Hepatocyte (in vitro differentiated cells): ENCODE measurements around the gene UBR3. TPM values are rescaled to one million over a fixed set of nuclear protein-coding genes. Genes with fewer than 3 reads are reported as not detected.
A peak's percentile ranks its signal among the peaks of the same experiment; 100 is the strongest.

Experiments
- DNase-seq: peaks from one replicate; pipeline ENCODE4 v3.0.0-alpha.2; 2016; ENCODE audit warnings: low spot score
- H2AFZ ChIP-seq: fragments of 200-600 bp; sonication (generic); 2 replicates; pipeline ENCODE4 v1.6.0; 2016; ENCODE audit warnings: antibody characterized with exemption, mild to moderate bottlenecking
- H3K27ac ChIP-seq: fragments of 200-600 bp; sonication (generic); 2 replicates; pipeline ENCODE4 v1.5.1; 2016; ENCODE audit warnings: mild to moderate bottlenecking
- H3K27me3 ChIP-seq: fragments of 200-600 bp; sonication (generic); 2 replicates; pipeline ENCODE4 v1.6.1; 2016
- H3K36me3 ChIP-seq: fragments of 200-600 bp; sonication (generic); replicated peaks from 2 replicates; pipeline ENCODE4 v1.5.1; 2016; ENCODE audit warnings: low read depth; ENCODE audit not compliant: insufficient read depth
- H3K4me1 ChIP-seq: fragments of 200-600 bp; sonication (generic); 2 replicates; pipeline ENCODE4 v1.5.1; 2016; ENCODE audit warnings: mild to moderate bottlenecking, moderate library complexity; ENCODE audit not compliant: insufficient read depth
- H3K4me2 ChIP-seq: fragments of 200-600 bp; sonication (generic); 2 replicates; pipeline ENCODE4 v1.6.0; 2016
- H3K4me3 ChIP-seq: fragments of 200-600 bp; sonication (generic); 2 replicates; pipeline ENCODE4 v1.5.1; 2016; ENCODE audit warnings: mild to moderate bottlenecking
- H3K79me2 ChIP-seq: fragments of 200-600 bp; sonication (generic); 2 replicates; pipeline ENCODE4 v1.6.0; 2017; ENCODE audit warnings: mild to moderate bottlenecking
- H3K9me2 ChIP-seq: fragments of 200-600 bp; sonication (generic); replicated peaks from 2 replicates; pipeline ENCODE4 v1.6.0; 2017; ENCODE audit warnings: mild to moderate bottlenecking; ENCODE audit not compliant: insufficient read depth
- H3K9me3 ChIP-seq: fragments of 200-600 bp; sonication (generic); 2 replicates; pipeline ENCODE4 v1.5.1; 2016; ENCODE audit warnings: low read depth, mild to moderate bottlenecking
- H4K20me1 ChIP-seq: fragments of 200-600 bp; sonication (generic); 2 replicates; pipeline ENCODE4 v1.6.0; 2016; ENCODE audit warnings: mild to moderate bottlenecking; ENCODE audit not compliant: insufficient read depth, poor library complexity, severe bottlenecking
- EZH2 ChIP-seq: fragments of 200-600 bp; sonication (generic); IDR thresholded peaks from 2 replicates; pipeline ENCODE4 v1.6.1; 2016; ENCODE audit warnings: antibody characterized with exemption, mild to moderate bottlenecking, borderline replicate concordance
- EZH2phosphoT487 ChIP-seq: fragments of 200-600 bp; sonication (generic); IDR thresholded peaks from one replicate; pipeline ENCODE4 v1.6.1; 2018; ENCODE audit warnings: antibody characterized with exemption, mild to moderate bottlenecking, low read depth, moderate library complexity; ENCODE audit not compliant: unreplicated experiment, severe bottlenecking
- WGBS: methylation state at CpG from one replicate; pipeline ENCODE4 v1.1.6; 2016; ENCODE audit warnings: low lambda C conversion rate; ENCODE audit errors: missing lambda C conversion rate; 5-methylcytosine and 5-hydroxymethylcytosine counted together
- polyA plus RNA-seq: library from polyadenylated mRNA; unstranded; fragments of >200 nt; fragmentation: Nextera tagmentation; extraction: Ambion mirVana; gene quantifications from 2 replicates; pipeline ENCODE4 v1.2.1, GENCODE V29; 2016
- total RNA-seq: library from RNA; depleted of rRNA; stranded (reverse); fragments of >200 nt; gene quantifications from 2 replicates; pipeline ENCODE4 v1.2.3, GENCODE V29; 2014
- TF ChIP-seq, protein P1 (sequence below): fragments of 200-600 bp; sonication (generic); IDR thresholded peaks from 2 replicates; pipeline ENCODE4 v1.5.1; 2016; ENCODE audit warnings: antibody characterized with exemption, mild to moderate bottlenecking; ENCODE audit not compliant: poor library complexity

UBR3 gene
- total and polyA plus RNA-seq, 2 experiments from 2014 or later: 10.1 to 40.4 TPM

DNA sequence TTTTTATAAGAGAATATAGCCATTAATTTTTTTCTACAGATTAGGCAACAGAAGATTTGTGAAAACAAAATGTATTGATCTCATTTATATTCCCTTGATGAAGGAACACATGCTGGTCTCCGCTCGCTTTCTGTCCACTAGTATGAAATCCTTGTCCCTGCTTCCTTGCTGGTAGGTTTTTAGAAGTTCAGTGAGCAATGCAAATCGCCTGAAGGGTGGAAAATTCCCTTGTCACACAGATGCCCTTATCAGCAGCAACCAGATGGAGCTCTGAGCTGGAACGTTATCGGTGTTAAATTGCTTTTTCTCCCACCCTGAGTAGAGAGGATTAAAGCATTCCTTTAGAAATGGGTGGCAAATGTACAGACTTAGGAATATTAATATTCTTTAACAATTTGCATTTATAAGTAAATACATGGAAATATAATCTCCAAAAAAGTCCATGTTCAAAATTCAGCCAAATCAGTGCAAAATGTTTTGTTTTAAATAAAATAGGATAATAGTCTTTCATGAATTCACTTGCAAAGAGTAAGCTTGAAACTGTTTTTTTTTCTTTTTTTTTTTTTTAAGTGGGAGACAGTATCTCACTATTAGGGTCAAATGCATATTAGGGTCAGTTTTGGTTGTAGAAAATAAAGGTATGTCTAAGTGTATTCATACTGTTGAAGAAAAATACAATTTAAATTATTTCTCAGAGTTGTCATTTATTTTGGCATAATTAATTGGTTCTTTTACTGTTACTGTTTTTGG lies 186.7 kb downstream of the UBR3 start:
- Histone ChIP-seq H3K79me2 (no peaks in the 10 kb centered on the region), H2AFZ (no peak overlapping the region), H3K4me1 (no peaks in the 10 kb centered on the region), H3K4me2 (no peak overlapping the region), H4K20me1 (no peaks in the 10 kb centered on the region), H3K4me3 (no peak overlapping the region), H3K9me2 (no peaks in the 10 kb centered on the region), H3K27ac (no peak overlapping the region), H3K27me3 (no peaks in the 10 kb centered on the region), H3K36me3 (no peaks in the 10 kb centered on the region), H3K9me3 (no peaks in the 10 kb centered on the region)
- WGBS: 28% methylated on average over 5 of the region's 5 CpGs
- peak; percentile 15 for DNase-seq
- TF ChIP-seq EZH2phosphoT487 (no peak), EZH2 (no peak)
- TF ChIP-seq, protein P1, sequence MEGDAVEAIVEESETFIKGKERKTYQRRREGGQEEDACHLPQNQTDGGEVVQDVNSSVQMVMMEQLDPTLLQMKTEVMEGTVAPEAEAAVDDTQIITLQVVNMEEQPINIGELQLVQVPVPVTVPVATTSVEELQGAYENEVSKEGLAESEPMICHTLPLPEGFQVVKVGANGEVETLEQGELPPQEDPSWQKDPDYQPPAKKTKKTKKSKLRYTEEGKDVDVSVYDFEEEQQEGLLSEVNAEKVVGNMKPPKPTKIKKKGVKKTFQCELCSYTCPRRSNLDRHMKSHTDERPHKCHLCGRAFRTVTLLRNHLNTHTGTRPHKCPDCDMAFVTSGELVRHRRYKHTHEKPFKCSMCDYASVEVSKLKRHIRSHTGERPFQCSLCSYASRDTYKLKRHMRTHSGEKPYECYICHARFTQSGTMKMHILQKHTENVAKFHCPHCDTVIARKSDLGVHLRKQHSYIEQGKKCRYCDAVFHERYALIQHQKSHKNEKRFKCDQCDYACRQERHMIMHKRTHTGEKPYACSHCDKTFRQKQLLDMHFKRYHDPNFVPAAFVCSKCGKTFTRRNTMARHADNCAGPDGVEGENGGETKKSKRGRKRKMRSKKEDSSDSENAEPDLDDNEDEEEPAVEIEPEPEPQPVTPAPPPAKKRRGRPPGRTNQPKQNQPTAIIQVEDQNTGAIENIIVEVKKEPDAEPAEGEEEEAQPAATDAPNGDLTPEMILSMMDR: no peak

DNA sequence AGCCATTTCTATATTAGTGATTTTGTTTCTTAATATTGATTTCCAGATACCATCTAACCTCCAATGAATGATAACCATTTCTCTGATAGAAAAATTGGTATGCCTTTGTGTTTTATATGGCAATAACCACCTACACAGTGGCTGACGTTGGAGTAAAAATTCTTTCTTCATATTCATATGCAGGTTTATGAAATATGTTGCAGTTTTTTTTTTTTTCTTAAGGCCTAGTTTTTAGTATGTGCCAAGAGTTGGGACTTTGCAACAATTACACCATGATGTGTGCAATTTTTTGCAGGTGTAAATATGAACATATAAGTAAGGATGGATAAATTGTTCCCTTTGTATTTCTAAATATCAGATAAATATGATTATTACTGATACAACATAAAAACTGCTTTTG lies 187.5 kb downstream of the UBR3 start:
- Histone ChIP-seq H3K4me3 (no peak overlapping the region), H3K9me2 (no peaks in the 10 kb centered on the region), H3K4me1 (no peaks in the 10 kb centered on the region), H3K36me3 (no peaks in the 10 kb centered on the region), H4K20me1 (no peaks in the 10 kb centered on the region), H2AFZ (no peak overlapping the region), H3K4me2 (no peak overlapping the region), H3K27me3 (no peaks in the 10 kb centered on the region), H3K79me2 (no peaks in the 10 kb centered on the region), H3K9me3 (no peaks in the 10 kb centered on the region), H3K27ac (no peak overlapping the region)
- TF ChIP-seq EZH2 (no peak), EZH2phosphoT487 (no peak)
- TF ChIP-seq, protein P1: no peak
- no peak for DNase-seq
- WGBS: 88% methylated on average over 1 of the region's 1 CpG

DNA sequence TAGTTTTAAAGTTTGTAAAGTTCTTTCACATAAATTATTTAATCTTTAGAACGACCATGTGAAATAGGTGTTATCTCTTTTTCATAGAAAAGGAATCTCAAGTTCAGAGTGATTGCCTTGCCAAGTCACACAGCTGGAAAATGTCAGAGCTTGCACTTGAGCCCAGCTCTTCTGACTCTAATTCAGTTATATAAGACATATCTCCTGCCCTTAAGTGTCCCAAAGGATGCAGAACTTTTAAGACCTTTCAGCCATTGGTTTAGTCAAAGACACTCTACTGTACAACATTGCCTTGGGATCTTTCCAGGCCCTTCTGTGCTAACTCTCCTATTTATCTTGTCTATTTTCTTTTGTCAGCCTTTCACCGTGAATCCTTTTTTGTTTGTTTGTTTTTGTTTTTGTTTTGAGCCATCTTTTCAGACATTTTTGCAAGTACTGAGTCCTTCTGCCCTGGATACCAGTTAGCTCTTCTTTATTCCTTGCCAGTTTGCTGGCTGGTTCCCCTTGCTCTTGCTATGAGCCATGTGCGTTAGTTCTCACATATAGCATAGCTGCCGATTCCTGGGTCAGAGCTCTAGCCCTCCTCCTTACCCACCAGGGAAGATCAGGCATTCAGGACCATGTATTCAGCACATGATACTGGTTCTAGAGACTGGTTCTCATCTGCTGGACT lies 190.7 kb downstream of the UBR3 start:
- H3K36me3 ChIP-seq: no peaks in the 10 kb centered on the region
- no peak for TF ChIP-seq EZH2phosphoT487
- TF ChIP-seq, protein P1: no peak
- TF ChIP-seq EZH2: no peak
- H3K27ac ChIP-seq: no peak overlapping the region
- H4K20me1 ChIP-seq: no peaks in the 10 kb centered on the region
- no peaks in the 10 kb centered on the region for H3K79me2 ChIP-seq
- no peak for DNase-seq
- no peak overlapping the region for H3K4me2 ChIP-seq
- H2AFZ ChIP-seq: no peak overlapping the region
- H3K4me1 ChIP-seq: no peaks in the 10 kb centered on the region
- no peaks in the 10 kb centered on the region for H3K9me2 ChIP-seq
- H3K27me3 ChIP-seq: no peaks in the 10 kb centered on the region
- no peak overlapping the region for H3K4me3 ChIP-seq
- no peaks in the 10 kb centered on the region for H3K9me3 ChIP-seq
- 80% methylated on average over 4 of the region's 4 CpGs for WGBS
